Activated gamma-delta T cell (primary cell): ENCODE data around the gene TOP3B.

Experiments used
- DNase-seq: peaks from one replicate; lab custom pipeline; 2025; lab: John Stamatoyannopoulos, UW

TOP3B gene

DNA sequence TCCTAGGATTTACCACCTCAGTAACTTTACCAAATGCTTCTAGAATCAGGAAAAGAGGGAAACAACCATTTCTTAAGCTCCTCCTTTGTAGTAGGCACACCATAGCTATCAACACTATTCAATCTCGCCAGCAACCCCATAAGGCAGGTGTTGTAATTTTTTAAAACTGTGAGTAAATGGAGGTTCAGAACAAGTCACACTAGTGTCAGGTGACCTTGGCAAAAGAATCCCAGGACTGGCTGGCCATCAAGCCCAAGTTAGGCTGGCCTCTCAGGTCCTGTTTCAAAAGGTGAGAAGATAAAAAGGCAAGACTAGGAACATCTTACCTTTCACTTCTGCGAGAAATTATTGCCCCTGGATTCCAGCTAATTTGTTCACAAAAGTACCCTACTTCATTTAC is 713 bp downstream of the TOP3B start:
- DNase-seq: no peak

DNA sequence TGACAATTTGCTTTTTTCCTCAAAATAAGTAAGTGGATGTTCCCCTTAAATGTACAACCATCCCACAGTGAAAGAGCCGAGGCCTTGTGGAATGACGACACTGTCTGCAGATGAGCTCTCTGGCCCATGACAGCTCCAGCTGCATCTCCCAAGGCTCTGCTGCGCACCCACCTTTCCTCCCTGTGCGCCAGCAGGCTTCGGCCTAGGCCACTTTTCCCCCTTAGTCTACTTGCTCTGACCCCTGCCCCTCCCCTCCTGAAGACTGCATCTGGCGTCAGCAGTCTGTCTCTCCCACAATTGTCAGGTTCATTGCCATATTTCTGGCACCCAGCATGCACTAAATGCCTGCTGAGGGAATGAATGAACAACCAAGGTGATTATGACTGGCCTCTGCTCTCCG is 2.0 kb downstream of the TOP3B start:
- DNase-seq: no peak

DNA sequence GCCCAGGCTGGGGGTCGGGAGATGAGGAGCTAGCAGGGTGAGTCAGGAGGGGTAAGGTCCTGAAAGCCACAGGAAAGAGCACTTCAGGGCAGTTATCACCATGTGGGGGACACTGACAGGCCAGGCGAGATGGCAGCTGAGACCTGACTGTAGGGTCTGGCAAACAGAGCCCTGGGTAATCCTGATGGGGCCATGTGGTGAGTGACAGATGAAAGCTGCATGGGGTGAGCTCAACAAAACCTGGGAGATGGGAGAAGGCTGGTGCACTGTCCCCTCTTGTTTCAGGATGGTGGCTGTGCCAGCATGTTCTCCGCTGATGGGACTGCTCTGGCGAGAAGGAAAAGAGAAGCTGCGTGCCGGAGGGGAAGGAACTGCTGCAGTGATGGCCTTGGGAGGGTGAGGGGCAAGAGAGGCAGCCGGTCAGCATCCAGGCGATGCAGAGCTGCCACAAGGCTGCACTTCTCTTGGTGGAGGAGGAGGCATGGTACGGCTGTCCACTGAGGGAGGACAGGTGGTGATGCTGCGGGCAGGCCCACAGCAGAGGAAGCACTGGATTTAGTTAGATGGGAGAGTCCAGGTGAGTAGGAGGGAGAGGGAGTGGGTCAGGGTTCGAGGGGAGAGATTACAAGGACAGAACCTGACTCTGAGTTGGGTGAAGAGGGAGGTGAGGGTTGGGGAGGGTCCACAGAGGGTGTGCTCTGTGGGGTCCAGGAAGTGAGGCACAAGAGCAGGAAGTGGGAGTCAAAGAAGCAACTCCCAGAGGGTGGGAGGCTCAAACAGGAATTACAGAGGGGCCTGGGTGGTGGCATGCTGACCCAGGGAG is 3.8 kb downstream of the TOP3B start:
- no peak for DNase-seq

DNA sequence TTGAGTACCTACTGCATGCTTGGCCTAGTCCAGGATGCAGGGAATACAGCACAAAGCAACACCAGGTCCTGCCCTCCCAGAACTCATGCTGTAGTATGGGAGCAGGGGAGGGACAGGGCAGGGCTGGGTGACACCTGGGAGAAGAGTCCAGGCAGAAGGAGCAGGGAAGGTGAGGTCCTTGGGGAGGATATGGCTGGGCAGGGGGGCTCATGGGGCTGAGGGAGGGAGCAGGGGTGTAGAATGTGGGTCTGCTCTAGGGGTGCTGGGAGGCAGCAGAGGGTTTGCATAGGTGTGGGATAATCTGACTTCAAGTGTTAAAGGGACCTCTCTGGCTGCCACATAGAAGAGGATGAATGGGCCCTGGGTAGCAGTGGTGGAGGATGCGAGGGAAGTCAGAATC is 4.8 kb downstream of the TOP3B start:
- no peak for DNase-seq

DNA sequence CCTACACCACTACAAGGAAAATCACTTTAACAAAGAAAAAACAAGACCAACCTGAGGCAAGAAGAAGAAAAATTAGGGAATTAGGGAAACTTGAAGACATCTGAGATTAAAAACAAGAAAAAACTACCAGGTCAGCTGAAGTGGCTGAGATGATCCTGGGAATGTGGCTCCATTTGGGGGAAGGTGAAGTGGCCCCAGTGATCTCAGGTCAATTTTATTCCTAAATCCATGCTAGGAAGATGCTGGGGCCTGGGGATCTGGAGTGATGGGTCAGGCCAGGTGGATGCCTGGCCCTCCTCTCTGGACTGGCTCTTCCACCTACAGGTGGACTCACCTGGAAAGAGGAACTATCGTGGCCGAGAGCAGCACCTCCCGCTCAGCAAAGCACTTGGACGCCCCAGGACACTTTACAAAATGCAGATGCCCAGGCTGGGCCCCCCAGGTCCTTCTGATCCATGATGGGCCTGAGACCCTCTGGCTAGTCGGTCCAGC is 6.7 kb downstream of the TOP3B start:
- DNase-seq: no peak

DNA sequence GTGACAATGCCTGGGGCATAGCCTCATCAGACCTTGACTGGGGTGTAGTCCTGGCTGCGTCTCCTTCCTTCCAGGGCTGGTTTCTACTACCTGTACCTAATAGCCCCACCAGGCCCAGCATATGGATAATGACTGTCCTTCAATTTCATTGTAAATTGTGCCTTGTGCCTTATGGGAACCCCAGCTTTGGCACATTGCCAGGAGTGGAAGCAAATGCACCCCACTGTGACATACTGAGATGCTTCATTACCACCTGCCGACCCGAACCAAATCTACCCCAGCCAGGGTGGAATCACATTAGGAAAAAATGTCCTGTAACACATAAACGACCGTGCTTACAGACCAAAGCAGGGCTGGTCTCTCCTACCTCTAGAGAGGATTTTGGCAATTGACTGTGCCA is 7.3 kb downstream of the TOP3B start:
- no peak for DNase-seq

DNA sequence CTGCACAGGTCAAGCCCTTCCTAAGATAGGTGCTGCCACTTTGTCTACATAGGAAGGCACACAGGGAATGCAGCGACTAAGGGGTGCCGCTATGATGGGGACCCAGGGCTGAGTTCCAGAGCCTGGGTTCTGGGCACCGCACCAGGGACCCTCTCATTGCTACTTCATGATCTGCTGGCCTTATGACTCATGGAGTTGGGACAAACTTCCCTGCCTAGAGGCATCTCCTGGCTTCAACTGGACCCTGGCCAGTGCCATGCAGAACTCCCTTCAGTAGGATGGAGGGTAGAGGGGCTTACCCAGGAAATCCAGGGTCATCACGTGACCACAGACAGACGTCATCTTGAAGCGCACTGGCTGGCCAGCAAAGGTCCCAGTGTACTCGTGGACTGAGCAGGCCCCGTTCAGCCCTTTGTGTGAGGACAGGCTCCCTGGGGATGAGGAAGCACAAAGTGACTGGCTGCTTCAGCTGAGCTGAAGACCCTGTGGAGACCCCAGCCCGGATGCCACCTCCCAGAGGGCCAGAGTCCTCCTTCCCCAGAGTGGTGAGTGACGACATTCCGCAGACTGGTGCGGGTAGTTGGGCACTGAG is 8.4 kb downstream of the TOP3B start:
- DNase-seq: no peak

DNA sequence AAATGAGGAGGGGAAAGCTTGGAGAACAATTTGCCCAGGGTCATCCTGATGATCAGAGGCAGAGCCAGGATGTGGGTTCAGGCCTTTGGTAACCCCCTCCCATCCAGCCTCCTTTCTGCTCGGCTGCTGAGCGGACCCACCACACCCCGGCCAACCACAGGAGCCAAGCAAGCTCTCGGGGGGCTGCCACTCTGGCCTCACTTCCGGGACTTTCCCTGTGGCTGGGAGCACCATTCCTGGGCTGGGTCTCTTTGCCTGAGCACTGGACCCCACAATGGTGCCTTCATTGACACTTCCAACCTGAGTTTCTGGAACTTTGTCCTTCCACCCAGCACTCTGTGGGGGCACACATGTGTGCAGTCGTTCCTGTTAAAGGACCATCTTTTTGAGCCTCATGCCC is 9.8 kb downstream of the TOP3B start:
- no peak for DNase-seq

DNA sequence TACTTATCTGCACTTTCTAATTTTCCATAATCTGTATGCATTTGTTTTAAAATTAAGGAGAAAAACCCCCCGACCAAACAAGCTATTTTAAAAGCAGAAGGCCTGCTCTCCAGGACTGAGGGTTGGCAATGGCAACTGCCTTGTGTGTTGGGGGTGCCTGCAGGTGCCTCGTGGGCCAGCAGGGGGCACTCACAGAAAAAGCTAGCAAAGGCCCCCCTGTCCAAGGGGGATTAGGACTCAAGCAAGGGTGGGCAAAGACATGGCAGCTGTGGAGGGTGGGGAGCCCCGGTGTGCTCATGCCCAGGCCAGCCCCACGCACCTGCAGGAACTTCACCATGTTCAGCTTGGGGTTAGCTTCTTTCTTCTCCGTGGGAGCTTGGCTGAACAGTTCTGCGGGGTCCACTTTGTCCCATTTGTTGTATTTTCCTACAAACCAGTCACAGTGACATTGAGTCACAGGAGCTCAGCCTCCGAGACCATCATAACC is 10.3 kb downstream of the TOP3B start:
- peak; percentile 19 for DNase-seq

DNA sequence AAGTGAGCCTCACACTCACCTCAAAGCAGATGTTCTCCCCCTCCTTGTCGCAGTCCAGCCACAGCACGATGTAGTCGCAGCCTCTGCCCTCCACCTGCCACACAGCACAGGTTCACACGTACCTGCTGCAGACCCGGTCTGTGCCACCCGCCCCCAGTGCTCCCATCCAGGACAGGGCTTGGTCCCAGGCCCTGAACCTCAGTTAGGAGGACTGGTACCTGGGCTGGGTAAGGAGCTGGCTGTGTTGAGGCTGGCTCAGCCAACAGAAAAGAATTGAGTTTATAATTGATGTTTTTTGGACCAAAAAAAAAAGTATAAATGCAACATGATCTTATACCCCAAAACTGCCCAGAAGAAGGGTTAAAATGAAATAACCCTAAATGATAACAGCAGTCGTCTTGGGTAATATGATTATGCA is 10.7 kb downstream of the TOP3B start:
- no peak for DNase-seq

DNA sequence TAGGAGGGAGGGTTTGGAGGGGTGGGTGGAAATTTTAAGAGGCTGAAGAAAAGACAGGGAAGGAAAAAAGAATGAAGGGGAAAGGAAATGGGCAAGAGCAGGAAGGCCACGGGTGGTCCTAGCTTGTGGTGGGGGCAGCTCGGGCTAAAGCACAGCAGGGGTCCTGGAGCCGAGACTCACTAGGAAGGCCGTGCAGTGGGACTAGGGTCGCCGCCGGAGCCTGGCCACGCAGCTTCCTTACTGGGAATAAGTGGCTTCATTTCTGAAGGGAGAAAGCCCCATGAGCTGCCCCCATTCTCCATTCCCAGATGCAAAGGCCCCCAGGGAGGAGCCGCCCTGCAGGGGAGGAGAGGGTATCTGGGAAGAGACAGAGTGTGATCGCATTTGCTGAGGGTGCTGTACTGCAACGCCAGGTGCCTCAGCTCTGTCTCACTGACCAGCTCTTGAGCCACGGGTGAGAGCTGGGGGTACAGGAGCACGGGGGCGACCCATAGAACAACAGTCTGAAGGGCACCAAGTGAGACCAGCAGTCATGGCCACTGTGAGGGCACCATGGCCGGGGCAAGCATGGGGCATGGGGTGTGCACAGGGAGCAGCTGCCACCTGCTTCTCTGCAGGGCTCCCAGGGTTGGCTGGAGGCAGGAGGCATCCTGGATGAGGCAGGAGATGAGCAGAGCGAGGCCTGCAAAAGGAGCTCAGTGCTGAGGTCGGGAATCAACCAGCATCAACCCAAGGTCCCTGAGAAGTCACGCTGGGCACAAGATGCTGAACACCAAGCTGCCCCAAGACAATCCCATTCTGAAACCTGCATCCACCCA is 11.6 kb downstream of the TOP3B start:
- no peak for DNase-seq

DNA sequence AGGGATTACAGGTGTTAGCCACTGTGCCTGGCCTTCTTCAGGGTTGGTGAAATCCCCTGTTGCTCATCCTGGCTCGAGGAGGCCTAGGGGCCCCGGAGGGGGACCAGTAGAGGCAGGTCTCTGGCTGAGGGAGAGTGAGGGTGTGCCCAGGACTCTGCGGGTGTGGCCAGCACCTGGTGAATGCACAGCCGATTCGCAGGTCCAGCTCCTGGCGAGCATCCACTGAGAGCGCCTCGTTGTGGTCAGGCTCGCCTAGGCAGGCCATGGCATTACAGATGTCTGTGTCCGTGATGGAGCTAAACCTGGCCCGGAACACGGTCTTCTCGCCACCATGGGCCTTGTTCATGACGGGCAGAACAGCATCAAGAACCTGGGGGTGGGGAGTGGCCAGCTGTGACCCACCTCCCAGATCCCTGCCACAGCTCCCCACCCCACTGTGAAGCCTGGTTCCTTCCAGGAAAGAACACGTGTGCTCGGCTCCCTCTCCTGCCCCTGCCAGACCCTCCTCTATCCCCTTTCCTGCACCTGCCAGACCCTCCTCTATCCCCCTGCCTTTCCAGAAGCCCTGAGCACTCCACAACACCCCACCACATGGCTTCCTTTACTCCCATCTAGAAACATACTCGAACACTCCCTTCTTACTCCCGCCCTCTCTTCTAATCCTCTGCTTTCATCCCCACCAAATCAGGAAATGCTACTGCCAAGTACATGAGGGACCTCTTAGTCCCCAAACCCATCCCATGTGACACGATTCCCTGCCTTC is 12.4 kb downstream of the TOP3B start:
- no peak for DNase-seq

DNA sequence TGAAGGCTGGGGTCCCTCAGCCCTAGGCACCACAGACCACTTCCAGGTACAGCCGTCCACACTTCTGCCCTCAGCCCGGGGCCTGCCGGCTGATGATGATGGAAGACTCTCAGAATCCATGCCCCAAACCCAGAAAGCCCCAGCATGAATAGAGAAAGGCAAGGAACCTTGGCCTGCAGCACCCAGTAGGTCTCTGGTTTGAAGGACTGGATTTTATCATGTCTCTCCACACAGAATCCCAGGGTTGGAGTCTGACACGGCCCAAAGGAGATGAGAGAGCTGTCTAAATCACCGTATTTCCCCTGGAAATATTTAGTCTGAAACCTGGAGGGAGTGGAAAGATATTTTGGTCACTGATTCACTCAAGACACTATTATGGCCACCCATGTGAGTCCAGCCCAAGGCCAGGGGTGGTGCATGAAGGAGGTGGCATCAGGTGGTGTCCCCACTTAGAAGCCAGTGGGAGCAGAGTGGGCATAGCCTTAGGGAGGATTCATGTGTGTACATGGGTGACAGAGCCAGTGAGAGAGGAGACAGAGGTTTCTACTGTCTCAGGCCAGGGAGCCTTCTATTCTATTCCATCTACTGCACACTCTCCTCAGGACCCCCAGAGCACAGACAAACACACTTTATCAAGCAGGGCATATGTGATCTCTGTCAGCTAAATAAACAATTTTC is 14.0 kb downstream of the TOP3B start:
- no peak for DNase-seq

DNA sequence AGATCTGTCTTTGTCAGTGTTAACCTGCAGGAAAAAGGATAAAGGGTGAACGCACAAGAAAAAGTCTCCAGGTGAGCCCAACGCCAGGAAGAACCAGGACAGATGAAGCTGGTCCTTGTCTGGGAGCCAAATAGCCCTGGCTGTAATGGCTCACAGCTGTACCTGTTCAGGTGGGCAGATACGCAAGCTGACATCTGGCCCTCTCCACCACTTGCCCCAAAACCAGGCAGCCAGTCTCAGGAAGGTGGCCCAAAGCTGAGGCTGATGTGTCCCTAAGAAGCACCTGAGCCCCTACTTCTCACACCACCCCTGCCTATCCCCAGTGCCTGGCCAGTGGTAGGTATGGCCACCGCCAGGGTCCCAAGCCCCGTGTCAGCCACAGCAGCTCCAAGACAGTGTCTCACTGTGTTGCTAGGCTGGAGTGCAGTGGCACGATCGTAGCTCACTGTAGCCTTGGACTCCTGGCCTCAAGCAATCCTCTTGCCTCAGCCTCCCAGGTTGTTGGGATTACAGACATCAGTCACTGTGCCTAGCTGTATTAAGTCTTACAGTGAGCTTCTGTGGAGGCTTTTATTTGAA is 14.8 kb downstream of the TOP3B start:
- no peak for DNase-seq

DNA sequence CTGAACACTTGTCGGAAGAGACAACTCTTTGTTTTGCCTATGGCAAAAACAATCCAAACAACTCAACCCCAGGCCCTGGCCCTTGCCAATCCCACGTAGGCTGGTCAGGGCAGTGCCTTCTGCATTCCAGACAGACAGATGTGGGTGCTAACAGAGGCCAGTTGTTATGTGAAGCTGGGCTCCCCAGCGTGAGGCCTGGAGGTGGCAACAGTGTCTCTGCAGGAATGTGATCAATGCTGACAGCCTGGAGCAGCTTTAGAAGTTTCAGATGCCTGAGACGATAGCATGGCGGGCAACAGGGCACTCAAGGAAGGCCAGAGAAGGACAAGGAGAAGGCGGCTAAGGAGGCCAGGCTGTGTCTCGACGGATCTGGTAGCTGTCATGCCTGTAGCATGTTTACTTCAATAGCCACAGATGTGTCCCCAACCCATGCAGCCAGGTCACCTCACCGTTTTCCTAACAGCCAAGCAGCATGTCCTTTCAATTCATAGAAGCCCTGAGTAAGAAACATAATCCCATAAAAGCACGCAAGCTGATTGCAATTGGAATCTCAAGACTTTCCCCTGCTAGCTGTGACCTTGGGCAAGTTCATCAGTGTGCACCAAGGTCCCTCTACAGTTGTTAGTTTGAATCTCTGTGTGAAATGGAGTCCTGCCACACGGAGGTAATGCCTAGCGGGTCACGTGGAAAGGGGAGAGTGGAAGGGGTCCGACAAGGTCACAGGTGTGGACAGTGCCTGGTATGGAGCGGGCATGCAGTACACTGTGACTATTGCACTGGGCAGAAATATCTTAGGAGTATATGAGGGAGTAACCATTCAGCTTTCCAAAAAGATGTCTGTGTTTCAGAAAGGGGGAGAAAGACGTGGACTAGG is 15.7 kb downstream of the TOP3B start:
- DNase-seq: no peak

DNA sequence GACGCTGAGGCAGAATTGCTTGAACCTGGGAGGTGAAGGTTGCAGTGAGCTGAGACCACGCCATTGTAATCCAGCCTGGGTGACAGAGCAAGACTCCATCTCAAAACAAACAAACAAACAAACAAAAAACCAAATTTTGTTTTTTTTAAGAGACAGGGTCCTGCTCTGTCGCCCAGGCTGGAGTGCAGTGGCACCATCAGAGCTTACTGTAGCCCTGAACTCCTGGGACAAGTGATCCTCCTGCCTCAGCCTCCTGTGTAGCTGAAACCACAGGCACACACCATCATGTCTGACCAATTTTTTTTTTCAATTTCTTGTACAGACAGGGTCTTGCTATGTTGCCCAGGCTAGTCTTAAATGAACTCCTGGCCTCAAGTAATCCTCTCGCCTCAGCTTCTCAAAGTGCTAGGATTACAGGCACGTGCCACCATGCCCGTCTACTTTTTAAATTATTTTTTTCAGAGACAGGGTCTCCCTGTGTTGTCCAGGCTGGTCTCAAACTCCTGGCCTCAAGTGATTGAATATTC is 16.8 kb downstream of the TOP3B start:
- DNase-seq: no peak

DNA sequence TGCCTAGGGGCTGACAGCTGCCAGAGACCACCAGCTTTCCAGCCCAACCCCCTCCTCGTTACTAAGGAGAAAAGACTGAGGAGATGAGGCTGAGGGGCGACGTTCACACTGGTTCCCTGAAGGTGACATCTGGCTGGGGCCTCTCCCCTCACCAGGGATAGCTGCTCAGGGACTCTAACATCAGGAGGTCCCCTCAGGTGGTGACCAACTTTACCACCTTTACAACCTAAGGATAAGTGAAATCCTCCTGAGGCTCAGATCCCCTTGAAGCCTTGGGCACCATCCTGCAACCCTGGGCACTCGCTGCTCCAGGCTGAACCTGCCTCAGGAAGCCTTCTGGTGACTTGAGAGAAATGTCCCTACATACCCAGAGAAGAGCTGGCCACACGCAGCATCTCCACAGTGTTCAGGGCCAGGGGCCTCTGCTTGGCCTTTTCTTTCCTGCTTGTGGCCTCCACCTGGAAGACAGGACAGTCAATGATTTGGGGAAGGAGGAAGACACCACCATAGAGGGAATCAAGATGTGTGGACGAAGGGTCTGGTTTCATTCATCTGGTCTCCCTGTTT is 17.6 kb downstream of the TOP3B start:
- no peak for DNase-seq

DNA sequence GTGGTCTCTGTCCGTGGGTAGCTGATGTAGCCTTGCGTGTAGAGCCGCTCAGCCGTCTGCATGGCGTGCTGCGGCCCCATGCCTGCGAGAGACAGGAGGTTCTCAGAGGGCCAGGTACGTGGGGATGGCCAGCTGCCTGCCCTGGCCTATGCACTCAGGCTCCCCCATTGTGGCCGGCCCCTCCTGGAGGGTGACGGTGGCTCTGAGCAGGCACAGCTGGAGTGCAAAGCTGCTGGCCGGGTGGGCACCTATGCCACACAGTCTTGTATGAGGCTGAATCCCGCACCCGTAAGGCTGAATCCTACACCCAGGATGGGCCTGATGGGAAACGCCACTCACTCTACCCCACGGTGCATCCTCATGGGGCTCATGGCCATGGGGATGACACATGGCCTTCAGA is 18.4 kb downstream of the TOP3B start:
- no peak for DNase-seq

DNA sequence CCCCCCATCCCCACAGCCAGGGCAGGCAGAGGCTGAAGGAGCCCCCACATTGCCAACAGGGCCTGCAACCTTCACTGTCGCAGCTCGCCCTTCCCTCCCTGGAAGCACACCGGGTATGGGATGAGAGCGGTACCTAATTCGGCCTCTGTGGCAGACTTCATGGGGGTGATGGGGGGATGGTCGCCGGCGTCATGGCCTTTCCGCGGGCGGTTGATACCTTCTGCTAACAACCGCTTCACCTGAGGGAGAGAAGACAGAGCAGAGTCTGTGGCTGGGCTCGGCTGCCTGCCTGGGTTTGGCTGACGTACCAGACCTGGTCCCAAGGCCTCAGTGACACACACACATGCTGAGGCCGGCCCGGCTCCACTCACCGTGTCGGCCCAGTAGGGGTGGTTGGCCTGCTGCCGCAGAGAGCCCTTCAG is 18.8 kb downstream of the TOP3B start:
- no peak for DNase-seq
